ENCODE measurements around the gene VAPB. TPM values are rescaled to one million over a fixed set of nuclear protein-coding genes. Genes with fewer than 3 reads are reported as not detected.

The VAPB gene
- total RNA-seq, 4 donors from 2014 or later: 20.4 to 28.0 (median 23.6) TPM

DNA sequence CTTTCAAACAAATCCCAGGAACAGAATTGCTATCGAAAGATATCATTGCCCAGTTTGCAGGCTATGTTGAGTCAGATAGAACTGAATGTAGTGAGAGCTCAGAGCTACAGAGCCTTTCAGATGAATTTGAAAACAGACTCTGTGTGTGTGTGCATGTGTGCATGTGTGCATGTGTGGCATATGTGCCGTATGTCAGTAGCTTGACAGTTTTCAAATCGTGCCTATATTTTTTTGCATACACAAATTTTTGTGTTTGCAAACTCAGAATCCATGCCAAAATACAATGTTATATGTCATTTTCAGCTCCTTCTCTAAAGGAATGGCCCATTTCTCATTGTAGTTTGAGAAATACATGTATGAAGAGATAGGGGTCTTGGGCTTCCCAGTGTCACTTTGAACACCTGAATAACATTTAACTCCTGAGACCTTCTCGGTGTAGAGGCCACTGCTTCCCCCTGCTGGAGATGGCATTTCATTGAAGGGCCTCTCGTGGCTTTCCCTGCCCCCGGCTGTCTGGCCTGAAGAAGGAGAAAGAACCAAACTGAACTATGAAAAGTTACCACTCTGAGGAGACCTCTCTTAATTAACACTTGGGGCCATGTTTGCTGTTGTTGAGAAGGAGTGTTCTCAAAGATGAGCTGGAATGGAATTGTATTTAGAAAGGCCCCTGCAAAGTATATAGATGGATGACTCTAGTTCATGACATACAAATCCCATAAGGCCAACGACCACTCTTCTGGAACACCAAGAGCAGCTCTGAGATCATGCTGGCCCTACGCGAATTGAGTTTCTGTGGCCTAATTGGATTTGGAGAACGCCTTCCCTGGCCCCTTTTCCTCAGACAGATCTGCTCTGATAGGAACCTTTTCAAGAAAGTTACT, 58.7 kb downstream of the VAPB start:
- peaks cover 0 to 58% (median 0%) of the 10 kb centered on the region in 3 donors for H3K36me3 ChIP-seq
- 71 to 73% methylated on average over 10 of the region's 10 CpGs for WGBS, 2 donors
- H3K9me3 ChIP-seq: no peaks in the 10 kb centered on the region
- DNase-seq (ENCODE audit: low spot score in 2 of 2): peak in 1 of 2 donors; percentile 14
- no peak overlapping the region for H3K27ac ChIP-seq
- no peaks in the 10 kb centered on the region for H3K27me3 ChIP-seq
- H3K4me1 ChIP-seq: peaks cover 0 to 13% (median 0%) of the 10 kb centered on the region in 4 donors
- TF ChIP-seq EP300 (IDR thresholded peaks at IDR 0.05) (no peak), POLR2A (IDR thresholded peaks at IDR 0.05) (no peak)
- TF ChIP-seq, protein P1, sequence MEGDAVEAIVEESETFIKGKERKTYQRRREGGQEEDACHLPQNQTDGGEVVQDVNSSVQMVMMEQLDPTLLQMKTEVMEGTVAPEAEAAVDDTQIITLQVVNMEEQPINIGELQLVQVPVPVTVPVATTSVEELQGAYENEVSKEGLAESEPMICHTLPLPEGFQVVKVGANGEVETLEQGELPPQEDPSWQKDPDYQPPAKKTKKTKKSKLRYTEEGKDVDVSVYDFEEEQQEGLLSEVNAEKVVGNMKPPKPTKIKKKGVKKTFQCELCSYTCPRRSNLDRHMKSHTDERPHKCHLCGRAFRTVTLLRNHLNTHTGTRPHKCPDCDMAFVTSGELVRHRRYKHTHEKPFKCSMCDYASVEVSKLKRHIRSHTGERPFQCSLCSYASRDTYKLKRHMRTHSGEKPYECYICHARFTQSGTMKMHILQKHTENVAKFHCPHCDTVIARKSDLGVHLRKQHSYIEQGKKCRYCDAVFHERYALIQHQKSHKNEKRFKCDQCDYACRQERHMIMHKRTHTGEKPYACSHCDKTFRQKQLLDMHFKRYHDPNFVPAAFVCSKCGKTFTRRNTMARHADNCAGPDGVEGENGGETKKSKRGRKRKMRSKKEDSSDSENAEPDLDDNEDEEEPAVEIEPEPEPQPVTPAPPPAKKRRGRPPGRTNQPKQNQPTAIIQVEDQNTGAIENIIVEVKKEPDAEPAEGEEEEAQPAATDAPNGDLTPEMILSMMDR (IDR thresholded peaks at IDR 0.05): peak; percentile 35 to 48 (median 44)
- H3K4me3 ChIP-seq: no peak overlapping the region

GRCh38 chr20:58448958-58449357, 59.9 kb downstream of the VAPB start:
- TF ChIP-seq EP300 (IDR thresholded peaks at IDR 0.05): no peak
- TF ChIP-seq, protein P1 (IDR thresholded peaks at IDR 0.05): no peak
- TF ChIP-seq POLR2A (IDR thresholded peaks at IDR 0.05): no peak
- Histone ChIP-seq H3K9me3 (peaks cover 0 to 2% (median 0%) of the 10 kb centered on the region in 4 donors), H3K4me1 (peaks cover 0 to 10% (median 0%) of the 10 kb centered on the region in 4 donors), H3K36me3 (peaks cover 0 to 53% (median 0%) of the 10 kb centered on the region in 3 donors), H3K27ac (no peak overlapping the region), H3K27me3 (no peaks in the 10 kb centered on the region), H3K4me3 (no peak overlapping the region)
- DNase-seq (ENCODE audit: low spot score in 2 of 2): no peak
- WGBS, 2 donors: 57 to 58% methylated on average over 4 of the region's 4 CpGs

DNA sequence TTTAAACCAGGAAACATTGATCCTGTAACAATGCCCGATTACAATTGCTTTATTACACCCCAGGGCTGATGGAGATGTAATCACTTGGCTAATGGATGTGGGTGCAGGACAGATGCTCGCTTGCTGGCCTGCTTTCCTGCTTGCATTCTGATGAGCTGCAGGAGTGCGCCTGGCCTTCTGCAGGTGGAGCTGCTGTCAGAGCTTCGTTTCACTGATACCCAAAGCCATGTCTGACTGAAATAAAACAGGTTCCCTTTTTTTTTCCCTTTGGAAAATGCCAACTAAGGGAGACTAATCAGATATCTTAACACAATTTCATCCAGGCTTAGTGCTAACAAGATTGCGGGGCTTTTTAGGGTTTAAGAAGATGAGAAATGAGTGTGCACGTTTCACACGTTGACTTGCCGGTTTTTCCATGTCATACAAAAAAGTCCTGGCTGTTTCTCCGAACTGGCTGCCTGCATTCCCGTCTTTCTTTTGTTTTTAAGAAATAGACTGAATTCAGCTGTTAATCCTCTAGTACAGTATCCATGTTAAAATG, 60.7 kb downstream of the VAPB start:
- H3K27ac ChIP-seq: no peak overlapping the region
- DNase-seq (ENCODE audit: low spot score in 2 of 2): no peak
- no peaks in the 10 kb centered on the region for H3K27me3 ChIP-seq
- peaks cover 0 to 8% (median 0%) of the 10 kb centered on the region in 4 donors for H3K4me1 ChIP-seq
- no peak for TF ChIP-seq POLR2A (IDR thresholded peaks at IDR 0.05)
- TF ChIP-seq, protein P1 (IDR thresholded peaks at IDR 0.05): no peak
- H3K36me3 ChIP-seq: peaks cover 0 to 53% (median 0%) of the 10 kb centered on the region in 3 donors
- H3K4me3 ChIP-seq: no peak overlapping the region
- WGBS, 2 donors: 73 to 77% methylated on average over 10 of the region's 10 CpGs
- peaks cover 0 to 9% (median 0%) of the 10 kb centered on the region in 4 donors for H3K9me3 ChIP-seq

- peaks cover 0 to 48% (median 0%) of the 10 kb centered on the region in 3 donors for H3K36me3 ChIP-seq
- peaks cover 0 to 9% (median 0%) of the 10 kb centered on the region in 4 donors for H3K9me3 ChIP-seq
- no peaks in the 10 kb centered on the region for H3K27me3 ChIP-seq
- no peak for TF ChIP-seq POLR2A (IDR thresholded peaks at IDR 0.05)
- TF ChIP-seq, protein P1 (IDR thresholded peaks at IDR 0.05): no peak
- no peak for TF ChIP-seq EP300 (IDR thresholded peaks at IDR 0.05)
- peaks cover 0 to 3% (median 0%) of the 10 kb centered on the region in 4 donors for H3K4me1 ChIP-seq
- no peak overlapping the region for H3K27ac ChIP-seq
- 74 to 79% methylated on average over 10 of the region's 10 CpGs for WGBS, 2 donors
- no peak overlapping the region for H3K4me3 ChIP-seq
- DNase-seq (ENCODE audit: low spot score in 2 of 2): no peak
These were observed 61.2 kb downstream of the VAPB start for GRCh38 chr20:58450254-58450653.
